DMS53 treated with DMSO at 0.1 percent for 48 hours (cell line): ENCODE measurements around the gene DPF3.

Experiments
- DNase-seq: peaks from one replicate; lab custom pipeline; 2025; ENCODE audit not compliant: unreplicated experiment; lab: John Stamatoyannopoulos, UW

The DPF3 gene

GRCh38 chr14:72688990-72689671 lies 204.8 kb downstream of the DPF3 start:
- no peak for DNase-seq

- DNase-seq = no peak
These were observed 207.1 kb downstream of the DPF3 start for GRCh38 chr14:72686832-72687231.

GRCh38 chr14:72686101-72686500 lies 207.8 kb downstream of the DPF3 start:
- DNase-seq = no peak

GRCh38 chr14:72685456-72685855 lies 208.4 kb downstream of the DPF3 start:
- DNase-seq = no peak

- no peak for DNase-seq
These were observed 210.1 kb downstream of the DPF3 start for GRCh38 chr14:72683787-72684186.

- no peak for DNase-seq
These were observed 211.7 kb downstream of the DPF3 start for GRCh38 chr14:72682188-72682587.

- no peak for DNase-seq
These were observed 212.9 kb downstream of the DPF3 start for GRCh38 chr14:72680853-72681640.

- DNase-seq = no peak
These were observed 214.3 kb downstream of the DPF3 start for GRCh38 chr14:72679536-72680151.

GRCh38 chr14:72679141-72679535 lies 214.8 kb downstream of the DPF3 start:
- DNase-seq = no peak

GRCh38 chr14:72678356-72678755 lies 215.5 kb downstream of the DPF3 start:
- DNase-seq = no peak

- no peak for DNase-seq
These were observed 216.2 kb downstream of the DPF3 start for GRCh38 chr14:72677664-72678063.

GRCh38 chr14:72675126-72675525 lies 218.8 kb downstream of the DPF3 start:
- DNase-seq = no peak

- no peak for DNase-seq
These were observed 220.7 kb downstream of the DPF3 start for GRCh38 chr14:72673179-72673578.

GRCh38 chr14:72666610-72667009 lies 227.3 kb downstream of the DPF3 start:
- no peak for DNase-seq

- DNase-seq = no peak
These were observed 228.6 kb downstream of the DPF3 start for GRCh38 chr14:72665259-72665658.

- DNase-seq = no peak
These were observed 229.2 kb downstream of the DPF3 start for GRCh38 chr14:72664651-72665050.

- no peak for DNase-seq
These were observed 229.8 kb downstream of the DPF3 start for GRCh38 chr14:72663956-72664650.

GRCh38 chr14:72663076-72663487 lies 230.8 kb downstream of the DPF3 start:
- DNase-seq = no peak

GRCh38 chr14:72662214-72662613 lies 231.7 kb downstream of the DPF3 start:
- no peak for DNase-seq

- no peak for DNase-seq
These were observed 236.5 kb downstream of the DPF3 start for GRCh38 chr14:72657214-72657921.

- DNase-seq = no peak
These were observed 240.9 kb downstream of the DPF3 start for GRCh38 chr14:72653026-72653425.
